Hematopoietic multipotent progenitor cell (in vitro differentiated cells): ENCODE measurements around the gene CLEC19A. TPM values are rescaled to one million over a fixed set of nuclear protein-coding genes. Genes with fewer than 3 reads are reported as not detected.

ENCODE experiments used
- DNase-seq, 3 donors: peaks; one replicate each; pipeline ENCODE4 v3.0.0-alpha.2; 2011 to 2015; ENCODE audit warnings: low read depth in 2 of 3, low spot score in 2 of 3
- total RNA-seq: library from RNA; depleted of rRNA; stranded (reverse); fragments of >200 nt; gene quantifications from one replicate; pipeline ENCODE4 v1.2.3, GENCODE V29; 2012

CLEC19A gene
- total RNA-seq, result not detected

DNA sequence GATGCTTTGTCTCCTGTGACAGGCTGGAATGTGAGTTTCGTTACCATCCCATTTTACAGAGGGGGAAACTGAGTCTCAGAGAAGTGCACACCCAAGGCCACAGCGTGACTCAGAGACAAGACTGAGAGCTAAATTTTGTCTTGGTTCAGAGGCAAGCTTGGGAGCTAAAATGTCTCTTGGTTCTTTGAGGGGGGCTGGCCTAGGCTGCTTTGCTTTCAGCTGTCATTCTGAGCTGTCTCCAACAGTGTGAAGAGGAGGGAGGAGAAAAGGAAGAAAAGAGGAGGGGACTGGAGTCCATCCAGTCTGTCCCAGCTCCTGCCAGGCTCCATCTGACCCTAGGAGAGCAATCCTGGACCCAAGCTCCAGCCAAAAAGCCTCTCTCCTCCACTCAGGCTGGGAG is at the start of gene CLEC19A:
CLEC19A (plus strand) TSS at position 301 of the 400 bp plus-strand sequence. CDS start 121 bp downstream, outside the sequence.
- DNase-seq, result no peak

DNA sequence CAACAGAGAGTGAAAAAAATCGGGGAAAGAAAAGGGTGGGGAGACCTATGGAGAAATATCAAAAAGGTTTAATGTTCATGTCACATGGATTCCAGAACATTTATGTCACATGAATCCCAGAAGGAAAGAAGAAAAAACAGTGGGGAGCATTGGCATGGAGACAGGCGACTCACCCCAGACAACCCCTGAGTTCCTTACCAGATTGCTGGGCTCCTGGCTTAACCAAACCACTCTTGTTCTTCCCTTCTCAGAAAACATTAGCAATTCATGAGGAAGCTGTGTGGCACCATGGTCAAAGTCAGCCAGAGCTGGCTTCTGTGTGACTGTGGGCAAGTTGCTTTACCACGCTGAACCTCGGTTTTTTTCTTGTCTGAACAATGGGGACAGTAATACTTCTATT is 49.6 kb upstream of the CLEC19A start:
- DNase-seq, result no peak

GRCh38 chr16:19236561-19237209 is 48.8 kb upstream of the CLEC19A start:
- DNase-seq, result no peak

- no peak for DNase-seq
These were observed 47.1 kb upstream of the CLEC19A start for GRCh38 chr16:19238406-19238805.

GRCh38 chr16:19239511-19240155 is 45.9 kb upstream of the CLEC19A start:
- DNase-seq, result no peak

DNA sequence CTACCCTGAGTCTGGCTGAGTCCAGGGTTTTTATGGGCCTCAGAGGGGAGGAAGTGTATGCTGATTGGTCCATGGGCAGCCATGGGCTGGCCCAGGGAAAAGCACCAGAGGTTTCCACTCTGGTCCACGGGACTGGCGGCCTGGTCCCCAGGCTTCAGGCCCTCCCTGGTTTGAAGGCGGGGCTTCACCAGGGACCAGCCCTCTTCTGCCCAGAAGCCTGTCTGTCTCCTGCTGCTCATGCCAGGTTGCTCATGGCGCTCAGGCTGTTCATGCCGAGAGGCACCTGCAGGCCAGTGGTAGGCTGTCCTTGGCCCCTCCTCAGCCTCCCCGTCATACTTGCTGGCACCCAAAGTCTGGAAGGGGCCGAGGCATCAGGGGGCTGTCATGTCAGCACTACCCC is 45.0 kb upstream of the CLEC19A start:
- DNase-seq, result no peak

- DNase-seq, result no peak
These were observed 44.0 kb upstream of the CLEC19A start for GRCh38 chr16:19241512-19241911.

GRCh38 chr16:19242186-19242585 is 43.3 kb upstream of the CLEC19A start:
- DNase-seq, result no peak

DNA sequence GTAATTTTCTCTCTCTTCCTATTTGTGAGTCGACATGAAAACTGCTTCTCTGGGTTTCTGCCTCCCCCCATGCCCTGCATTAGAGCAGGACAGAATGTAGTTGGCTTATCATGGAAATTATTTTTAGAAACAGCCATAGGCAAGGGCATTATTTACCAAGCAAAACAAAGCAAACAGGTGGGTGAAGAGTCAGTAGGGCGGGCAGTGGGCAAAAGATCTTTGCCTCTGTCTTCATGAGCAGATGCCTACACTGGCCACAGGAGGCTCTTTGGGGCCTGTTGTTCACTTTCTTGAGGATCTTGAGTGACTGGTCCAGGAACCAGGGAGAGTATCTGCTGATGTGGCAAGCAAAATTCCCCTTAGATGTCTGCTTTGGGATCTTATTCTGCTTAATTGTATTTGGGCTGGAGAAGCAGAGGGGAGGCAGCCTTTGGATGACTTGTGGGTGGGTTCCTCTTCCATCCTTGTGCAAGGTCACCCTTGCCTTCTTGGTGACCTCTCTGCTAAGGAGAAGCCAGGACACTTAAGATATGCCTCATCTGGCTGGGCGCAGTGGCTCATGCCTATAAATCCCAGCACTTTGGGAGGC is 42.5 kb upstream of the CLEC19A start:
- DNase-seq, result no peak

- no peak for DNase-seq
These were observed 40.1 kb upstream of the CLEC19A start for GRCh38 chr16:19245326-19245925.

GRCh38 chr16:19252904-19253303 is 32.6 kb upstream of the CLEC19A start:
- DNase-seq, result no peak

GRCh38 chr16:19254611-19255010 is 30.9 kb upstream of the CLEC19A start:
- DNase-seq, result no peak

DNA sequence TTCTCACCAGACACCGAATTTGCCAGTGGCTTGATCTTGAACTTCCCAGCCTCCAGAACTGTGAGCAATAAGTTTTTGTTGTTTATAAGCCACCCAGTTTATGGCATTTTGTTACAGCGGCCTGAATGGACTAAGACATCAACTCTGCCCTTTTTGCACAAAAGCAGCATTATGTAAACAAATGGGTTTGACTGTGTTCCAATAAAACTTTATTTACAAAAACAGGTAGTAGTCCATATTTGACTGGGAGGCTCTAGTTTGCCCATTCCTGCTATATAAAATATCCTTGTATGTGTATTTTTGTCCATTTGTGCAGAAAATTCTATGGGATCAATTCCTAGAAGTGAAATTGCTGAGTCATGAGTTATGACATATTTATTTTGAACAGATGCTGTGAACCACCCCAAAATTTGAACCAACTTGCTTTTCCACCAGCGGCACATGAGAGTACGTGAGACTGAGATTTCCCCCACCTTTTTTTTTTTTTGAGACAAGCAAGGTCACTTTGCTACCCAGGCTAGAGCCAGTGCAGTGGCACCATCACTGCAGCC is 21.3 kb upstream of the CLEC19A start:
- no peak for DNase-seq

DNA sequence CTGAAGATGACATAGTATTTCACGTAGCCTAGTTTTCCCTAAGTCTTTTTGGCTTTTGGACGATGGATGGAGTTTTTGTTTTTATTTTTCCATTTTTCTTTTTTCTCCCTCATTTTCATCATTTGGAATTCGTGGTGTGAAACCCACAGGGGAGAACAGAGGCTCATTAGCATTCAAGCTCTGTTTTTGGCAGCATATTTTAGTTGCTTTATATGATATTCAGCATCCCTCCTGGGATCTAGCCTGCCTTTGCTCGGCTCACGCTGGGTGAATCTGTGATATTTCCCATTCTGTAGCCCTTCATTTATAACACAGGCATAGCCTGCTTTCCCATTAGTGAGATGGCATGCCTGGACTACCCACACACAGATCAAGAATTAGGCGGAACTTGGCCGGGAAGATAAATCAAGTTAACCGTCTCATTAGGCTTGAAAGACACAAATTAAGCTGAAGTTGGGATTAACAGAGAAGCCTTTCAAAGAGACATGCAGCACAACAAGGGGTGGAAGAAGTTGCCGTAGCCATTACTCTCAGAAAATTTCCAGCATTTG is 20.1 kb upstream of the CLEC19A start:
- DNase-seq, result no peak

DNA sequence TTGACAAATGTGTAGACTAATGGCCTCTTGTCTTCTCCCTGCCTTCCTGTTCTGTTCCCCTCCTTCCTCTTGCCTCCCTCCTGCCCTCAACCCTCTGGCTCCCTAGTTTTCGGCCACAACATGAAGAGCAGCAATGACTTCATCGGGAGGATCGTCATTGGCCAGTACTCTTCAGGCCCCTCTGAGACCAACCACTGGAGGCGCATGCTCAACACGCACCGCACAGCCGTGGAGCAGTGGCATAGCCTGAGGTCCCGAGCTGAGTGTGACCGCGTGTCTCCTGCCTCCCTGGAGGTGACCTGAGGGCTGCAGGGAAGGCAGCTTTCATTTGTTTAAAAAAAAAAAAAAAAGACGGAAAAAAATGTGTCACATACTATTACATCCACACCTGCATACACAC is 18.8 kb upstream of the CLEC19A start:
- DNase-seq, result no peak

- DNase-seq, result no peak
These were observed 16.4 kb upstream of the CLEC19A start for GRCh38 chr16:19269098-19269497.

DNA sequence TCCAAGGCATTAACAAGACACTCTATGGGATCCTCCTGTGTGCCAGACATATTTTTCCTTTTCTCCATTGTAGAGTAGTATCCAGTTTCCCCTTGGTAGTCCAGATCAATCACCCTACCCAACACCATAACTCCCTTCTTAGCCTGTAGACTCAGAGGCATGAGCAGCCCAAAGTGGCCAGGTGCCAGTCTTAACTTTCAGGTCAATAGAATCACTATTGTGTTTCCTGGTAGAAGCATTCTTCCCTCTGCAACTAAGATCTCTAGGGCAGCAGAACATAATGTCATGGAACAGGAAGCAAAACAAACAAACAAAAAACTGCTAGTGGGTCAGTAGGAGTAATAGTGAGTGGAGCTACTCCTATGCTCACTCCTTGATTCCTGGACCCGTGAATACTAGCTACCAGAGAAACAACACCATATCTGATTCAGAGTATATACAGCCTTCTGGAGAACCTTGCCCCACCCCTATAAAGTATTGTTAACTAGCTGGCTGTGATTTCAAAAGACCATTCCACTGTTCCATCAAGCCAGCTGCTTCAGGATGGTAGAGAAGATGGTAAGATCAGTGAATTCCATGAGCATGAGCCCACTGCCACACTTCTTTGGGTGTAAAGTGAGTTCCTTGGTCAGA is 11.2 kb upstream of the CLEC19A start:
- no peak for DNase-seq

GRCh38 chr16:19278403-19278802 is 7.1 kb upstream of the CLEC19A start:
- no peak for DNase-seq

DNA sequence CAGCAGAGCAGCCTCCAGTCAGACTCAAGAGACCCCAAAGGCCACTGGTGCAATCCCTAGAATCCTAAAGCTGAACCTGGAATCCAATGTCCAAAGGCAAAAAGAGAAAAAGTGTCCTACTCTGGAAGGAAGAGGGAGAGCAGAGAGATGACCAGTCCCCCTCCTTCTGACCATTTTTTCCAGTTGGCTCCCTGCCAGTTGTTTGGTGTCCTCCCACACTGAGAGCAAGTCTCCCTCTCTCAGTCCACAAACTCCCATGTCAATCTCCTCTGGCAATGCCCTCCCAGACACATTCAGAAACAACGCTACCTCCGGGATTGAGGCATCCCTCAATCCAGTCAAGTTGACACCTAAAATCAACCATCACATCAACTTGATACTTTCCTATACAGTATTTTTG is 4.3 kb upstream of the CLEC19A start:
- DNase-seq, result no peak

DNA sequence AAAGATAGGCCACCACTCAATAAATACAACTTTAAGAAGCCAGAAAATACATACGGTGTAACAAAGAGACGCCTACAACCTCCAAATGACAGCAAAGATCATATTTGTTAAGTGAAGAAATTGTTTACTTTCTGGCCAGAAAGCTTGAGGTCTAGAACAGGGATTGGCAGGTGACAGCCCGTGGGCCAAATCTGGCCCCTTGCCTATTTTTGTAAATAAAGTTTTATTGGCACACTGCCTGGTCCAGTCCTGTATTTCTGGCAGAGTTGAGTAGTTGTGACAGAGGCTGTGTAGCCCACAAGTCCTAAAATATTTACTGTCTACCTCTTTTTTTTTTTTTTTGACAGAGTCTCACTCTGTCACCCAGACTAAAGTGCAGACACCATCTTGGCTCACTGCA is 3.4 kb upstream of the CLEC19A start:
- DNase-seq, result no peak

- no peak for DNase-seq
These were observed 1.9 kb upstream of the CLEC19A start for GRCh38 chr16:19283637-19284036.
